Activated CD4-positive, alpha-beta memory T cell treated with anti-CD3 and anti-CD28 coated beads, Interleukin-2, amount 10 ng/mL, durations not matched to agents 7 days and 5 days (primary cell): ENCODE measurements around the gene HCLS1. TPM values are rescaled to one million over a fixed set of nuclear protein-coding genes. Genes with fewer than 3 reads are reported as not detected.
A peak's percentile ranks its signal among the peaks of the same experiment; 100 is the strongest.

Experiments used
- CTCF ChIA-PET: fragments of 350-600 bp; sonication (Branson Sonifier 250); formaldehyde crosslinking; loops from one replicate; lab custom pipeline; 2021; ENCODE audit warnings: antibody characterized with exemption, inconsistent platforms; lab: Charles Lee
- POLR2A ChIA-PET: fragments of 350-600 bp; sonication (Branson Sonifier 250); formaldehyde crosslinking; loops from one replicate; lab custom pipeline; 2021; ENCODE audit warnings: antibody characterized with exemption; lab: Charles Lee
- DNase-seq: peaks from one replicate; pipeline ENCODE4 v3.0.0-alpha.2; 2020
- H3K27ac Mint-ChIP-seq: one replicate; pipeline ENCODE4 v1.8.0; 2021; ENCODE audit warnings: mild to moderate bottlenecking, mixed read lengths
- H3K27me3 Mint-ChIP-seq: one replicate; pipeline ENCODE4 v1.8.0; 2021; ENCODE audit warnings: mixed read lengths
- H3K36me3 Mint-ChIP-seq: one replicate; pipeline ENCODE4 v1.8.0; 2021; ENCODE audit warnings: low read depth, mixed read lengths
- H3K4me1 Mint-ChIP-seq: one replicate; pipeline ENCODE4 v1.8.0; 2021; ENCODE audit warnings: mixed read lengths
- H3K4me3 Mint-ChIP-seq: one replicate; pipeline ENCODE4 v1.8.0; 2021; ENCODE audit warnings: mild to moderate bottlenecking, mixed read lengths
- H3K9me3 Mint-ChIP-seq: one replicate; pipeline ENCODE4 v1.8.0; 2021; ENCODE audit warnings: mixed read lengths
- total RNA-seq, 2 experiments: library from RNA; stranded (reverse); gene quantifications; one replicate each; pipeline ENCODE4 v1.2.3, GENCODE V29; 2021

HCLS1 gene
- total RNA-seq, 2 experiments from 2014 or later = 380 to 382 TPM

DNA sequence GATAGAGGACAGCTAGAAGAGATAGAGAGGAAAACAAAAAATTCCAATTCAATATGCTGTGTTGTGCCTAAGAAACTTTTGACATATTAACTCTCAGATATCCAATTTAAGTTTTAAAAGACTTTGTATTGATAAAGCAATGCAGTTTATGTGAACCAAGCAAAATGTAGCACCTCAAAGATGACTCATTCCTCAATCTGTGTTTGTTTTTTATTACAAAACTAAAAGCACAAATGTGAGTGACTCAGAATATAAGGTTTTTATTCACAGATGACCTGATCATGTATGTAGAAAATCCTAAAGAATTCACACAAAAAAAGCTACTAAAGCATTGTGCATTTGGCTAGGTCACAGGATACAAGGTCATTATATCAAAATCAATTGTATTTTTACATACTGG, 11.1 kb downstream of the HCLS1 start:
- no peak overlapping the region for H3K4me3 Mint-ChIP-seq
- no peaks in the 10 kb centered on the region for H3K9me3 Mint-ChIP-seq
- no peaks in the 10 kb centered on the region for H3K27me3 Mint-ChIP-seq
- ChIA-PET POLR2A (interaction anchor here (4.0 kb wide), 1 partner anchor 11 kb away, joined by 18 read pairs; the partner anchor contains the start of gene HCLS1), CTCF (no interaction called here)
- H3K27ac Mint-ChIP-seq = peak overlapping the region; percentile 31
- peaks cover 72% of the 10 kb centered on the region for H3K36me3 Mint-ChIP-seq
- DNase-seq = no peak
- H3K4me1 Mint-ChIP-seq = peaks cover 48% of the 10 kb centered on the region

DNA sequence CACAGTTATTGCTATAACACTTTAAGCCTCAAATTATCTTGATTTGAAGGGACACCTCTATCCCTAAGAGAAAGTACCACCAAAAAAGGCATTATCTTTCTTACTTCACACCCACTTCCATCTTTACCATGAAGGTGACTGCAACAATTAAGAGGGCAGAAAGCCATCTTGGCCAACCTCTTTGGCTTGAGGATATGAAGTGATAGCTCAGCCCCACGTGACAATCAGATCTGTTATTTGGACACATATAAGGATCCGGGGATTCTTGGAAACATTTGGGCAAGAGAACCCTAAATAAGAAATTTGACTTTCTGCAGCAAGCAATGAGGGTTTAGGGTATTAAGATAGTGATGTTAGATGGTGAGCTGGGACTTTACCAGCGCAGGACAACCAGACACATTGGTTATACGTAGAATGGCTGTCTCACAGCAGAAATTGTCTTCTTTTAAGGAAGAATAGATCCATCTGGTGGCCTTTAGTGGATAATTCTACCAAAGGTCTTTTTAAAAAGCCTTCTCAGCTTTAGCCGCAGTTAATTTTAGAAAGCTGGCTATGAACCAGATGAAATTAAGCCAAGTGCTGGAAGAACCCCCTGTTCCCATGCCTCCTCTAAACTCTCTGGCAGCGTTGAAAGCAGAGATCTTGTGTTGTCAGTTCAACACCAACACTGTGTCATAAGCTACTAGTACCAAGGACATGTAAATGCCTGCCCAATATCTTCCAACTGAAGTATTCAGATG, 12.3 kb downstream of the HCLS1 start:
- Mint-ChIP-seq H3K36me3 (peaks cover 74% of the 10 kb centered on the region), H3K27ac (no peak overlapping the region), H3K9me3 (no peaks in the 10 kb centered on the region), H3K27me3 (no peaks in the 10 kb centered on the region), H3K4me1 (peaks cover 35% of the 10 kb centered on the region), H3K4me3 (no peak overlapping the region)
- DNase-seq = no peak
- CTCF ChIA-PET = no interaction called here
- POLR2A ChIA-PET = interaction anchor here (1.0 to 4.0 kb wide), 2 partner anchors 12 to 103 kb away, joined by 3 to 18 read pairs; partner anchors contain the start of genes HCLS1 and POLQ

DNA sequence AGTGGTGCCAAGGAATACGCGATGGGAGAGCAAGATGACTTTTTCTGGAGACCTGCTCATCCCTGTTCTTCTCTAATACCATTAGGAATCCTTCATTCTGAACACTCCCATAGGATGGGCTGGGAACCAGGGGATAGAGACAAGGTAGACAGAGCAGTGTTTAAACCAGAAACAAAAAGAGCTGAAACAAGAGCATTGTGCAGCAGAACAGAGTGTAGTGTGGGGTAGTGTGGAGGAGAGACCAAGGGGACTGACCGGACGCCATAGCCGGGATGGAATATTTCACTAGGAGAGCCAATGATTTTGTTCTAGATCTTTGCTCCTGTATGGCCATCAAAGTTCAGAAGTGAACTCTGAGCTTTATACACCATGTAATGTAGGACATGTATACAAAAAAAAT, 15.6 kb downstream of the HCLS1 start:
- Mint-ChIP-seq H3K4me1 (peaks cover 15% of the 10 kb centered on the region), H3K9me3 (no peaks in the 10 kb centered on the region), H3K36me3 (peaks cover 74% of the 10 kb centered on the region), H3K27me3 (no peaks in the 10 kb centered on the region), H3K4me3 (no peak overlapping the region), H3K27ac (no peak overlapping the region)
- ChIA-PET CTCF (no interaction called here), POLR2A (no interaction called here)
- no peak for DNase-seq

DNA sequence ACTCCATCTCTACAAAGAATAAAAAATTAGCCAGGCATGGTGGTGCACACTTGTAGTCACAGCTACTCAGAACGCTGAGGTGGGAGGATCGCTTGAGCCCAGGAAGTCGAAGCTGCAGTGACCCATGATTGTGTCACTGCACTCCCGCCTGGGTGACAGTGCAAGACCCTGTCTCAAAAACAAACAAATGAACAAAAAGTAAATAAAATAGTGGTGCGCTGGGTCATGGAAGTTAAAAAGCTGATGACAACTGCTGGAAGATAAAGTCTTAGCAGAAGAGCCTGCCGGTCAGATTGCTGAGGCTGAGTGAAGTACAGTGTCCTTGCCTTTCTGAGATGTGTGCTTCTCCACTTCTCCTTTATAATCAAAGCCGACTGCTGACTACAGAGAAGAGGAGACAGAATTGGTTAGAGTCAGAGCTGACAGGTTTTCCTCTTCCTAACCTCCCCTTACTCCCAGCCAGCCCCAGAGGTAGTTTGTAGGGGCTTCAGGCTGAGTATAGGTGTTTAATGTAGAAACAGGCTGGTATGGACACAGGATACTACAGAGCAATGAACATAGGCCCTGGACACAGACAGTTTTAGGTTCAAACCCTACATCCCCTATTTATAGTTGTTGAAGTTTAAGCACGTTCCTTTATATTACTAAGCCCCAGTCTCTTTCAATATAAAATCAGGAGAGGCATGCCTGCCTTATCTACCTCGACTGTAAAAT, 17.9 kb downstream of the HCLS1 start:
- Mint-ChIP-seq H3K4me1 (peaks cover 4% of the 10 kb centered on the region), H3K4me3 (no peak overlapping the region), H3K27me3 (no peaks in the 10 kb centered on the region), H3K36me3 (peaks cover 79% of the 10 kb centered on the region), H3K27ac (no peak overlapping the region), H3K9me3 (no peaks in the 10 kb centered on the region)
- ChIA-PET POLR2A (no interaction called here), CTCF (no interaction called here)
- no peak for DNase-seq

DNA sequence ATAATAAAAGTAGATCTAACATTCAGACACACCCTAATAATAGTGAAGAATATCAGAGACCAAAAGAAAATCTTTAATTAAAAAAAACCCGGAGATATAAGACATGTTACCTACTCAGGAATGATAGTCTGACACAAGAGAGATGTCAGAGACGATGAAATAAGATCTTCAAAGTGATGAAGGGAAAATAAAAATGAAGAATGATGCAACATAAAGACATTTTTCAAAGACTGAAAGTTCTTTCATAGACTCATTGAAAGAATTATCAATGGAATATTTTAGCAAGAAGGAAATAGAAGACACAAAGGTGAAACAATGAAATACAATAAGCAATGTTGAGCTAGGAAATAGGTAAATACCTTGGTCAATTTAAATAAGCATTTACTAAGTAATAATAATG, 19.6 kb downstream of the HCLS1 start:
- CTCF ChIA-PET = no interaction called here
- Mint-ChIP-seq H3K27me3 (no peaks in the 10 kb centered on the region), H3K27ac (no peak overlapping the region), H3K4me3 (no peak overlapping the region), H3K4me1 (peaks cover 4% of the 10 kb centered on the region), H3K36me3 (peaks cover 87% of the 10 kb centered on the region), H3K9me3 (no peaks in the 10 kb centered on the region)
- no peak for DNase-seq
- POLR2A ChIA-PET = no interaction called here

DNA sequence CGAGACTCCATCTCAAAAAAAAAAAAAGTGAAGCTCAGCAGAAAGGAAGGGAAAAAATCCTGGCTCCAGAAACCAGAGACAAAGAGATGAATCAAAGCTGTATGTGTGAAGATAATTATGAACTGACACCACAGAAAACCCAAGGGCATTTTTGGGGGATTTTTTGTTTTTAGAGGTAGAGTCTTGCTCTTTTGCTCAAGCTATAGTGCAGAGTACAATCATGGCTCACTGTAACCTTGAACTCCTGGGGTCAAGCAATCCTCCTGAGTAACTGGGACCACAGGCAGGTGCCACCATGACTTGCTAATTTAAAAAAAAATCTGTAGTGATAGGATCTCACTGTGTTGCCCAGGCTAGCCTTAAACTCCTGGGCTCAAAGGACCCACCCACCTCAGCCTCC, 22.8 kb downstream of the HCLS1 start:
- Mint-ChIP-seq H3K4me1 (peaks cover 4% of the 10 kb centered on the region), H3K27me3 (no peaks in the 10 kb centered on the region), H3K27ac (no peak overlapping the region), H3K36me3 (peaks cover 90% of the 10 kb centered on the region), H3K9me3 (no peaks in the 10 kb centered on the region), H3K4me3 (no peak overlapping the region)
- no peak for DNase-seq
- ChIA-PET POLR2A (no interaction called here), CTCF (no interaction called here)

DNA sequence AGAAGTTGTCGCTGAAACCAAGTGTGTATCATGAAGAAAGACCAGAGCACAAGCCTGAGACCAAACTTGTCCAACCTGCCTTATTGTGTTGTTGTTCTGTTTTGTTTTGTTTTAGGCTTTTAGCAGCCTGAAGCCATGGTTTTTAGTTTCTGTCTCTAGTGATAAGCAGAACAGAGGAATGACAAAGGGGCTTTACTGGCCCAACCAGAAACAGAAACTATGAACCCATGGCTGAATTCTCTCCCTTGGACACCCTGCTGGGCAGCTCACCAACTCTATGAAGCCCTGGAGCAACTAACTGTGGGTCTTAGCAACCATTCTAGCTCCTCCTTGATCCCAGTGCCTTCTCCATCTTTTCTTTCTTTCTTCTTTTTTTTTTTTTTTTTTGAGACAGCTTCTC, 30.3 kb downstream of the HCLS1 start:
- no peak overlapping the region for H3K4me3 Mint-ChIP-seq
- ChIA-PET CTCF (interaction anchor here (0.7 kb wide), 1 partner anchor 82 kb away, joined by 3 read pairs; no protein-coding TSS in a partner anchor), POLR2A (no interaction called here)
- peaks cover 65% of the 10 kb centered on the region for H3K36me3 Mint-ChIP-seq
- DNase-seq = no peak
- no peaks in the 10 kb centered on the region for H3K4me1 Mint-ChIP-seq
- H3K27ac Mint-ChIP-seq = no peak overlapping the region
- no peaks in the 10 kb centered on the region for H3K9me3 Mint-ChIP-seq
- H3K27me3 Mint-ChIP-seq = no peaks in the 10 kb centered on the region

DNA sequence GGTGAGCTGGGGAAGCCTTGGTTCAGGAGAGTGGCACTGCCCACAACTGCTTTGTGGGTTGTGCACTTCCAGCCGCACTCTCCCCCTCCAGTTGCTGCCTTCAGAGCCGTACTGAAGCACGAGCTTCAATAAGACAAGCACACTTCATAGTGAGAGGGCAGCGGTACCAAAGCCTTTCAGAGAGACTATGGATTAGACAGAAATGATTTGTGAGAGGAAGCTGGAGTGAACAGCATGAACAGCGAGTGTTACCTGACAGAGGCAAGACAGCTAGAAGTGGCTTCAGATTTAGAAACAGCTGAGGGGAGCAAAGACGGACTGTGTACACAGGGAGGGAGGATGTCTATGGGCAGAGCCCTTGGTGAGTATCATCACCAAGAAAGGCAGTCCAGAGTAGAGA, 31.1 kb downstream of the HCLS1 start:
- Mint-ChIP-seq H3K27me3 (no peaks in the 10 kb centered on the region), H3K9me3 (no peaks in the 10 kb centered on the region), H3K4me1 (no peaks in the 10 kb centered on the region), H3K36me3 (peaks cover 58% of the 10 kb centered on the region), H3K4me3 (no peak overlapping the region), H3K27ac (no peak overlapping the region)
- CTCF ChIA-PET = no interaction called here
- DNase-seq = no peak
- POLR2A ChIA-PET = interaction anchor here (1.4 kb wide), 1 partner anchor 85 kb away, joined by 4 read pairs; no protein-coding TSS in a partner anchor

DNA sequence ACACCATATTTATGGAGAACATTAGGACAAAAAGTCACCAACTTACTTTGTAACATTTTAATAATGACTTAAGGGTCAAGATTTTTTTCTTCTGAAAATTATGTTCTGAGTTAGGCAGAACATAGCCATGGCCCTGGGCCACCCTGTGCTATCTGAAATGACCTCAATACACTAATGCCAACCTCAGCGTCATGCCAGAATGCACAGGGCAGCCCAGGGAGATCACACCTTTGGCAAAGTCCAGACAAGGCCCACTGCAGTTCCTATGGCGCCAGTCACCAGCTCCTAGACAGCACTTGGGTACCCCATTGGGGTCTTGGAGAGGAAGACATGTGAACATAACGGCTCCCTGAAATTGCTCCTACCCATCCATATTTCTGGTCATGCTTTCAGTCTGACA, 33.1 kb downstream of the HCLS1 start:
- no peaks in the 10 kb centered on the region for H3K4me1 Mint-ChIP-seq
- no peak overlapping the region for H3K4me3 Mint-ChIP-seq
- H3K27me3 Mint-ChIP-seq = peaks cover 2% of the 10 kb centered on the region
- no peak overlapping the region for H3K27ac Mint-ChIP-seq
- POLR2A ChIA-PET = interaction anchor here (1.1 kb wide), 1 partner anchor 17 kb away, joined by 4 read pairs; no protein-coding TSS in a partner anchor
- no peak for DNase-seq
- CTCF ChIA-PET = no interaction called here
- H3K36me3 Mint-ChIP-seq = peaks cover 40% of the 10 kb centered on the region
- H3K9me3 Mint-ChIP-seq = no peaks in the 10 kb centered on the region

DNA sequence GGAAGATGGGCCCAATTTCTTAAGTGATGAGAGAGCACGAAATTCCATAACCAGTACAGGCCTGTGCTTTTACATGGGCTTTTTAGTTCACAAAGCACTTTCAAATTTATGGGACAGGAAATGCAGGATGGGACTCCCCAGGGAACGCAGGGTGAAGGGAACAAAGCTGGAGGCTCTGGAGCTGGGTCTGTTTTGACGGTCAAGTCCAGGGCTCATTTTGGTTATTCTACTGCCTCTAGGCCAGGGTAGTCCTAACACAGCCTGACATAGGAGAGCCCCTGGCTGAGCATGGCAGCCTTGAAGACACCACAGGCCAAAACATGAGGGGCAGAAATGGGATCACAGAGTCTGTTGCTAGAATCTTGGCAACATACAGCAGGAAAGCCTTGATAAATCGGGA, 33.5 kb downstream of the HCLS1 start:
- CTCF ChIA-PET = no interaction called here
- Mint-ChIP-seq H3K4me3 (no peak overlapping the region), H3K4me1 (no peaks in the 10 kb centered on the region), H3K27me3 (peaks cover 2% of the 10 kb centered on the region), H3K27ac (no peak overlapping the region), H3K9me3 (no peaks in the 10 kb centered on the region), H3K36me3 (peaks cover 36% of the 10 kb centered on the region)
- no peak for DNase-seq
- POLR2A ChIA-PET = no interaction called here

DNA sequence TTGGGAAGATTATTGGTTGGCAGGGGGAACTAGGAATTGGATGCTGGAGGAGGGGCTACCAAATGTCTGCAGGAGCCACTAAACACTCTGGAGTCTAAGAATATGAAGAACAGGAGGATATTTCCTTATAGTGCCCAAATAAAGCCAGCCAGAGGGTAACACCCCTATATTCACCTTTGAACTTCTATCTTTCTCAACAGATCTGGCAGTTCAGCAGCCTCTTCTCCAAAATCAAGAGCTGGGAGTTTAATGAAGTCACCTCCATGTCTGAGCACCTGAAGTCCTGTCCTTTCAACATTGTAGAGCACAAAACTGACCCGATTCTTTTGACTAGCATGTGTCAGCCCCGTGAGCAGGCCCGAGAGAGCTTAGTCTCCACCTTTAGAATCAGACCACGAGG, 34.2 kb downstream of the HCLS1 start:
- peaks cover 30% of the 10 kb centered on the region for H3K36me3 Mint-ChIP-seq
- CTCF ChIA-PET = no interaction called here
- POLR2A ChIA-PET = interaction anchor here (1.2 kb wide), 1 partner anchor 34 kb away, joined by 3 read pairs; the partner anchor contains the start of gene HCLS1
- DNase-seq = no peak
- peaks cover 2% of the 10 kb centered on the region for H3K27me3 Mint-ChIP-seq
- peaks cover 3% of the 10 kb centered on the region for H3K4me1 Mint-ChIP-seq
- no peaks in the 10 kb centered on the region for H3K9me3 Mint-ChIP-seq
- H3K27ac Mint-ChIP-seq = no peak overlapping the region
- no peak overlapping the region for H3K4me3 Mint-ChIP-seq

DNA sequence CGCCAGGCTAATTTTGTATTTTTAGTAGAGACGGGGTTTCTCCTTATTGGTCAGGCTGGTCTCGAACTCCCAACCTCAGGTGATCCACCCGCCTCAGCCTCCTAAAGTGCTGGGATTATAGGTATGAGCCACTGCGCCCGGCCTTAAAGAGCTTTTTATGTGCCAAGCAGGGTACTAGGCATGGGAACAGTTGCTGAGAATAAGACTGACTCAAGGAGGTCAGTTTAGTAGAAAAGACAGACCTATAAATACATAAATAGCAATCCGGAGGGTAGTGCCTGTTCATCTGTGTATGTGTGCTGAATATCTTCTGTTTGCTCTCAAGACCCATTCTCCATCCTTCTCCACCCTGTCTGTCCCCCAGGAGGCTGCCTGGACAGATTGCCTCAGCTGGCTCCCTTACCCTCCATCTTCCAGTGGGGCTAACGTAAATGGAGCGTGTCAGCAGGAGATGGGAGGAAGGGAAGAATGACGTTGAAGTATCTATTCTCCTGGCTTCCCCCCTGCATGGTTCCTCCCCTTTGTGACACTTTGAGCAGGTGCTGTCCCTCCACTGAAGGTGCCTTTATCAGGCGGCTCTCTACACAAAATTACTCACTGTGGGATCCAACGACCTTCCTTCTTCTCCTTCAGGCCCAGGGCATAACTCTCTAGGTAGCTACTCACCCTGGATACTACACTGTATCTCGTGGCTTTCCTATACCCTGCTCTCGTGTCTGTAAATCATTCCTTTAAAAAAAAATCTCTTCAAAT, 36.4 kb downstream of the HCLS1 start:
- Mint-ChIP-seq H3K27ac (no peak overlapping the region), H3K4me3 (no peak overlapping the region), H3K27me3 (peaks cover 3% of the 10 kb centered on the region), H3K4me1 (peaks cover 3% of the 10 kb centered on the region), H3K36me3 (peaks cover 10% of the 10 kb centered on the region), H3K9me3 (no peaks in the 10 kb centered on the region)
- ChIA-PET CTCF (no interaction called here), POLR2A (no interaction called here)
- no peak for DNase-seq

DNA sequence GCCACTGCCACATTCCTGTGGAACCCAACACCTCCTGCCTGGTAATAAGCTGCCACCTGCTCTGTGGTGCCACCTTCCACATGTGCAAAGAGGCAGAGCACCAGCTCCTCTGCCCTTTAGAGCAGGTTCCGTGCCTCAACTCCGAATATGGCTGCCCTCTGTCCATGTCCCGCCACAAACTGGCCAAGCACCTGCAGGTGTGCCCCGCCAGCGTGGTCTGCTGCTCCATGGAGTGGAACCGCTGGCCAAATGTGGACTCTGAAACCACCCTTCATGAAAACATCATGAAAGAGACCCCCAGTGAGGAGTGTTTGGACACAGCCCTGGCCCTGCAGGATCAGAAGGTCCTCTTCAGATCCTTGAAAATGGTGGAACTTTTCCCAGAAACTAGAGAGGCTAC, 39.2 kb downstream of the HCLS1 start:
- Mint-ChIP-seq H3K36me3 (no peaks in the 10 kb centered on the region), H3K27me3 (peaks cover 3% of the 10 kb centered on the region), H3K9me3 (no peaks in the 10 kb centered on the region), H3K4me3 (no peak overlapping the region), H3K4me1 (peaks cover 3% of the 10 kb centered on the region), H3K27ac (no peak overlapping the region)
- ChIA-PET POLR2A (no interaction called here), CTCF (no interaction called here)
- no peak for DNase-seq
